Brain microvascular endothelial cell (primary cell): Measurements from ENCODE around the gene JAGN1.
A peak's percentile ranks its signal among the peaks of the same experiment; 100 is the strongest.
"Not testable (repeated sequence)": the region's sequence is repeated elsewhere in the genome, so short reads cannot be mapped to it uniquely, and the experiment has no call there.

Source experiments
- DNase-seq: peaks from one replicate; pipeline ENCODE4 v3.0.0-alpha.2; 2020
- H3K27ac ChIP-seq: fragments of 250-450 bp; sonication (Bioruptor Pico); 2 replicates; pipeline ENCODE4 v1.5.1; 2020; ENCODE audit warnings: mild to moderate bottlenecking, moderate library complexity
- H3K27me3 ChIP-seq: fragments of 250-450 bp; sonication (Bioruptor Pico); replicated peaks from 2 replicates; pipeline ENCODE4 v1.5.1; 2020; ENCODE audit warnings: mild to moderate bottlenecking
- H3K36me3 ChIP-seq: fragments of 250-450 bp; sonication (Bioruptor Pico); replicated peaks from 2 replicates; pipeline ENCODE4 v1.5.1; 2020; ENCODE audit warnings: mild to moderate bottlenecking
- H3K4me3 ChIP-seq: 2 replicates; pipeline ENCODE4 v1.5.1; 2011; ENCODE audit warnings: low read depth, mild to moderate bottlenecking, control low read depth, low read length, moderate library complexity
- CTCF ChIP-seq: IDR thresholded peaks from 2 replicates; pipeline ENCODE4 v1.5.1; 2011; ENCODE audit warnings: low read depth, mild to moderate bottlenecking, moderate library complexity, low read length, control low read depth, inconsistent platforms; ENCODE audit errors: missing control alignments
- in situ Hi-C: cut with HindIII; loops from 2 replicates; pipeline ENCODE4 v1.10.0; 2017; ENCODE audit warnings: low sequenced_read_pairs, low pct_ligation_motif_present

Gene JAGN1

GRCh38 chr3:9893739-9894138, 3.3 kb downstream of the JAGN1 start:
- H3K27ac ChIP-seq, result peak overlapping the region; percentile 8
- no peak for DNase-seq
- in situ Hi-C loops, result no loop called here
- TF ChIP-seq CTCF, result no peak
- H3K27me3 ChIP-seq, result no peaks in the 10 kb centered on the region
- H3K4me3 ChIP-seq, result no peak overlapping the region
- H3K36me3 ChIP-seq, result peaks cover 13% of the 10 kb centered on the region

- H3K27me3 ChIP-seq, DNase-seq, in situ Hi-C loops, H3K4me3 ChIP-seq, H3K27ac ChIP-seq: not testable (repeated sequence)
- peaks cover 10% of the 10 kb centered on the region for H3K36me3 ChIP-seq
These were observed 5.3 kb downstream of the JAGN1 start for GRCh38 chr3:9895715-9896114.

- DNase-seq, result peak; percentile 49
- Histone ChIP-seq H3K27ac (peak overlapping the region; percentile 50), H3K36me3 (peaks cover 10% of the 10 kb centered on the region)
- H3K4me3 ChIP-seq, in situ Hi-C loops, H3K27me3 ChIP-seq: not testable (repeated sequence)
These were observed 6.5 kb downstream of the JAGN1 start for GRCh38 chr3:9896755-9897407.

GRCh38 chr3:9897408-9898372, 7.3 kb downstream of the JAGN1 start:
- no peak for TF ChIP-seq CTCF
- H3K27ac ChIP-seq, result peak overlapping the region; percentile 50
- in situ Hi-C loops, result no loop called here

GRCh38 chr3:9898467-9899241, 8.2 kb downstream of the JAGN1 start:
- in situ Hi-C loops, result no loop called here
- Histone ChIP-seq H3K4me3 (no peak overlapping the region), H3K36me3 (peaks cover 1% of the 10 kb centered on the region), H3K27me3 (no peaks in the 10 kb centered on the region), H3K27ac (no peak overlapping the region)
- no peak for TF ChIP-seq CTCF
- no peak for DNase-seq

More at GRCh38 chr3:9897408-9898372, 7.3 kb downstream of the JAGN1 start:
- Histone ChIP-seq H3K27me3 (no peaks in the 10 kb centered on the region), H3K4me3 (no peak overlapping the region), H3K36me3 (peaks cover 10% of the 10 kb centered on the region)
- DNase-seq, result no peak

- Histone ChIP-seq H3K27ac (no peak overlapping the region), H3K27me3 (no peaks in the 10 kb centered on the region), H3K4me3 (no peak overlapping the region), H3K36me3 (no peaks in the 10 kb centered on the region)
- in situ Hi-C loops, result no loop called here
- no peak for DNase-seq
- no peak for TF ChIP-seq CTCF
These were observed 8.9 kb downstream of the JAGN1 start for GRCh38 chr3:9899289-9899791.

- in situ Hi-C loops, DNase-seq: not testable (repeated sequence)
These were observed 10.6 kb downstream of the JAGN1 start for GRCh38 chr3:9900965-9901415.

More at GRCh38 chr3:9900965-9901415, 10.6 kb downstream of the JAGN1 start:
- H3K27me3 ChIP-seq, H3K36me3 ChIP-seq, H3K27ac ChIP-seq, H3K4me3 ChIP-seq: not testable (repeated sequence)
